G401.6 (cell line): ENCODE measurements around the gene SLC12A8.

Source experiments
- FAIRE-seq: peaks from 2 replicates; lab custom pipeline; 2012; peaks lifted over from hg19 to GRCh38; lab: Jason Lieb, UNC

The SLC12A8 gene

GRCh38 chr3:125140011-125140817 is 72.3 kb downstream of the SLC12A8 start:
- FAIRE-seq = no peak

- no peak for FAIRE-seq
Observed at GRCh38 chr3:125139386-125139785, 73.2 kb downstream of the SLC12A8 start.

- no peak for FAIRE-seq
Observed at GRCh38 chr3:125137358-125138033, 75.1 kb downstream of the SLC12A8 start.

GRCh38 chr3:125136966-125137357 is 75.6 kb downstream of the SLC12A8 start:
- no peak for FAIRE-seq

- FAIRE-seq = no peak
Observed at GRCh38 chr3:125136515-125136914, 76.0 kb downstream of the SLC12A8 start.

- no peak for FAIRE-seq
Observed at GRCh38 chr3:125134952-125135351, 77.6 kb downstream of the SLC12A8 start.

- FAIRE-seq = no peak
Observed at GRCh38 chr3:125132815-125133214, 79.7 kb downstream of the SLC12A8 start.

- FAIRE-seq = no peak
Observed at GRCh38 chr3:125129512-125129997, 83.0 kb downstream of the SLC12A8 start.

GRCh38 chr3:125128861-125129501 is 83.6 kb downstream of the SLC12A8 start:
- FAIRE-seq = no peak

- FAIRE-seq = no peak
Observed at GRCh38 chr3:125126323-125126722, 86.2 kb downstream of the SLC12A8 start.

- FAIRE-seq = no peak
Observed at GRCh38 chr3:125125821-125126245, 86.7 kb downstream of the SLC12A8 start.

GRCh38 chr3:125123451-125124305 is 88.9 kb downstream of the SLC12A8 start:
- no peak for FAIRE-seq

- FAIRE-seq = no peak
Observed at GRCh38 chr3:125121246-125122010, 91.1 kb downstream of the SLC12A8 start.

GRCh38 chr3:125120379-125121122 is 92.0 kb downstream of the SLC12A8 start:
- FAIRE-seq = no peak

GRCh38 chr3:125119752-125120378 is 92.7 kb downstream of the SLC12A8 start:
- FAIRE-seq = no peak

- no peak for FAIRE-seq
Observed at GRCh38 chr3:125118600-125118999, 93.9 kb downstream of the SLC12A8 start.

- FAIRE-seq = no peak
Observed at GRCh38 chr3:125117631-125118191, 94.8 kb downstream of the SLC12A8 start.

- no peak for FAIRE-seq
Observed at GRCh38 chr3:125116311-125117080, 96.1 kb downstream of the SLC12A8 start.

GRCh38 chr3:125115640-125116039 is 96.9 kb downstream of the SLC12A8 start:
- FAIRE-seq = no peak
